Neutrophil (primary cell): ENCODE measurements around the gene PLA2G6.
"Not testable (repeated sequence)": the region's sequence is repeated elsewhere in the genome, so short reads cannot be mapped to it uniquely, and the experiment has no call there.

Source experiments
- H3K27ac ChIP-seq: fragments of 200-600 bp; sonication (generic); 2 replicates; pipeline ENCODE4 v1.5.1; 2016; ENCODE audit warnings: mild to moderate bottlenecking, moderate library complexity
- H3K27me3 ChIP-seq: fragments of 200-600 bp; sonication (generic); 2 replicates; pipeline ENCODE4 v1.6.0; 2016; ENCODE audit warnings: mild to moderate bottlenecking
- H3K36me3 ChIP-seq: fragments of 200-600 bp; sonication (generic); 2 replicates; pipeline ENCODE4 v1.5.1; 2017
- H3K4me1 ChIP-seq, 2 experiments: fragments of 200-600 bp in 1 of 2; sonication (generic) in 1 of 2; 1 replicate in 1 of 2; 2 replicates in 1 of 2; pipeline versions ENCODE4 v1.5.1 to v1.6.1; 2013 to 2016; ENCODE audit warnings: low read depth in 1 of 2, low read length in 1 of 2, mild to moderate bottlenecking in 1 of 2, moderate library complexity in 1 of 2; ENCODE audit not compliant: control insufficient read depth in 1 of 2, insufficient read depth in 1 of 2
- H3K4me3 ChIP-seq, 2 experiments: fragments of 200-600 bp in 1 of 2; sonication (generic) in 1 of 2; 1 replicate in 1 of 2; 2 replicates in 1 of 2; pipeline ENCODE4 v1.5.1; 2013 to 2016; ENCODE audit warnings: low read depth in 1 of 2, low read length in 1 of 2, mild to moderate bottlenecking in 1 of 2, moderate library complexity in 1 of 2
- H3K9me3 ChIP-seq: fragments of 200-600 bp; sonication (generic); 2 replicates; pipeline ENCODE4 v1.5.1; 2016
- TF ChIP-seq, protein P1 (sequence below): fragments of 200-600 bp; sonication (generic); IDR thresholded peaks from 2 replicates; pipeline ENCODE4 v1.5.1; 2016; ENCODE audit warnings: antibody characterized with exemption

The PLA2G6 gene

GRCh38 chr22:38080850-38081635, 100.6 kb downstream of the PLA2G6 start:
- peaks cover 57% of the 10 kb centered on the region for H3K27me3 ChIP-seq
- no peak overlapping the region for H3K27ac ChIP-seq
- TF ChIP-seq, protein P1, sequence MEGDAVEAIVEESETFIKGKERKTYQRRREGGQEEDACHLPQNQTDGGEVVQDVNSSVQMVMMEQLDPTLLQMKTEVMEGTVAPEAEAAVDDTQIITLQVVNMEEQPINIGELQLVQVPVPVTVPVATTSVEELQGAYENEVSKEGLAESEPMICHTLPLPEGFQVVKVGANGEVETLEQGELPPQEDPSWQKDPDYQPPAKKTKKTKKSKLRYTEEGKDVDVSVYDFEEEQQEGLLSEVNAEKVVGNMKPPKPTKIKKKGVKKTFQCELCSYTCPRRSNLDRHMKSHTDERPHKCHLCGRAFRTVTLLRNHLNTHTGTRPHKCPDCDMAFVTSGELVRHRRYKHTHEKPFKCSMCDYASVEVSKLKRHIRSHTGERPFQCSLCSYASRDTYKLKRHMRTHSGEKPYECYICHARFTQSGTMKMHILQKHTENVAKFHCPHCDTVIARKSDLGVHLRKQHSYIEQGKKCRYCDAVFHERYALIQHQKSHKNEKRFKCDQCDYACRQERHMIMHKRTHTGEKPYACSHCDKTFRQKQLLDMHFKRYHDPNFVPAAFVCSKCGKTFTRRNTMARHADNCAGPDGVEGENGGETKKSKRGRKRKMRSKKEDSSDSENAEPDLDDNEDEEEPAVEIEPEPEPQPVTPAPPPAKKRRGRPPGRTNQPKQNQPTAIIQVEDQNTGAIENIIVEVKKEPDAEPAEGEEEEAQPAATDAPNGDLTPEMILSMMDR, result no peak
- H3K4me3 ChIP-seq, result no peak overlapping the region
- H3K4me1 ChIP-seq, result peaks cover 8% of the 10 kb centered on the region in 2 experiments
- H3K9me3 ChIP-seq, result no peaks in the 10 kb centered on the region
- peaks cover 10% of the 10 kb centered on the region for H3K36me3 ChIP-seq

GRCh38 chr22:38080474-38080849, 101.2 kb downstream of the PLA2G6 start:
- no peaks in the 10 kb centered on the region for H3K9me3 ChIP-seq
- no peak overlapping the region for H3K27ac ChIP-seq
- H3K4me1 ChIP-seq, result peaks cover 8% of the 10 kb centered on the region in 2 experiments
- peaks cover 16% of the 10 kb centered on the region for H3K36me3 ChIP-seq
- peaks cover 57% of the 10 kb centered on the region for H3K27me3 ChIP-seq
- TF ChIP-seq, protein P1, result no peak
- no peak overlapping the region for H3K4me3 ChIP-seq

DNA sequence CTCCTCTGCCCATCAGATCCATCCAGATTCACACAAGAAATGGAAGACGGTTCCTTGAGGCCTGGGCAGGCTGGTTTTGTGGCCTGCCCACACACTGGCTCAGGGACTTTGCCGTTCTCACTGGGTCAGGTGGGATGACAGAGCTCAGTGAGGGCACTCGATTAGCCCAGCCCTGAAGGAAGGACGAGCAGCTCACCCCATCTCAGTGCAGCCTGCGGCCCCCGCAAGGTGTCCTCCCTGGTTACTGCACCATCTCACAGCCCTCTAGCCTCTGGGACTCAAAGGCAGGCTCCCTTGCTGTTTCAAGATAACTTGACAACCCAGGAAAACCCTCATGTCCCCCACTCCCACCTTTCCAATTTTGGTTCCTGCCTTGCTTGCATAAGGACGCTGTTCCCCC, 101.8 kb downstream of the PLA2G6 start:
- Histone ChIP-seq H3K27me3 (peaks cover 55% of the 10 kb centered on the region), H3K9me3 (no peaks in the 10 kb centered on the region), H3K36me3 (peaks cover 22% of the 10 kb centered on the region), H3K4me1 (peaks cover 8% of the 10 kb centered on the region in 2 experiments), H3K4me3 (no peak overlapping the region), H3K27ac (no peak overlapping the region)
- TF ChIP-seq, protein P1, result no peak

DNA sequence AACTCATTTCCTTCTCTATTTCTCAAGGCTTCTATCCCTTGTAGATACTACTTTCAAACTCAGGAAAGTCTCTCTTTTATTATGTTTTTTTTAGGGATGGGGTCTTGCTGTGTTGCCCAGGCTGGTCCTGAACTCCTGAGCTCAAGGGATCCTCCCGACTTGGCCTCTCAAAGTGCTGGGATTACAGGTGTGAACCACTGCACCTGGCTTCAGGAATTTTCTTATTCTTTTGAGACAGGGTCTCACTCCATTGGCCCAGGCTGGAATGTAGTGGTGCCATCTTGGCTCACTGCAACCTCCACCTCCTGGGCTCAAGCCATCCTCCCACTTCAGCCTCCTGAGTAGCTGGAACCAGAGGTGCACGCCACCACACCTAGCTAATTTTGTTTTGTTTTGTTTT, 102.4 kb downstream of the PLA2G6 start:
- not testable (repeated sequence) for H3K9me3 ChIP-seq, H3K4me1 ChIP-seq, H3K4me3 ChIP-seq, H3K27ac ChIP-seq
- Histone ChIP-seq H3K36me3 (peaks cover 28% of the 10 kb centered on the region), H3K27me3 (peaks cover 50% of the 10 kb centered on the region)

DNA sequence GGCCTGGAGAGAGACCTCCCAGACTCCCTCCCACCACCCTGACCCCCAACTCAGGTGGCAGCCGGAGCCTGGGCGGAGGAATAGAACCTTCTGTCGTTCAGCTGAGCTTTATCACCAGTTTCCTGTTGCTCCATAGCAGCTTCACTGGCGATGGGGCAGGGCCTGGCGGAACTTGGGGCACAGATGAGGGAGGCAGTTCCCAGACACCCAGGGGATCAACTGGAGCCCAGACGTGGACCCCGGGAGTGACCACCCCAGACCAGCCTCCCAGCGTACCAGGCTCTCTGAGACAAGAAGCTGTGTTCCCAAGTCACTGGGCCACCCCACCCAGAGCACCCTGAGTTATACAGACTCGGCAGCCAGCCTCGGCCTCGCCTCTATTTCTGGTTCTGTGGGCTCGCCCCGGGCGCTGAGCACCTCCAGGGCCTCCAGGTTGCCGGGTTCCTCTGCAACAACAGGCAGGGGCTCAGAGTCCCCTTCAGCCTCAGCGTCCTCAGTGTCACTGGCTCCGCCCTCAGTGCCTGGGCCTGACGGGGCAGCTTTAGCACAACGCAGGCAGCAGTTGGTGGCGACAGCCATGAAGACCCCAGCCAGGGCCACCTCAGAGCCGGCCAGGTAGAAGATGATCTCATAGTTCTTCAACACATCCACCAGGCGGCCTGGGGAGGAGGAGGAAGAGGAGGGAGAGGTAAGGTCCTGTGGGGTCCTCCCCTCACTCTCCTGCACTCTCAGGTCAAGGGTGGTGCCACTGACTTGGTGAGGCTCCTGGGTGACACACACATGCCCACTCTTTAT, 103.4 kb downstream of the PLA2G6 start:
- H3K36me3 ChIP-seq, result peaks cover 38% of the 10 kb centered on the region
- no peak overlapping the region for H3K27ac ChIP-seq
- H3K4me1 ChIP-seq, result peaks cover 8% of the 10 kb centered on the region in 2 experiments
- peaks cover 40% of the 10 kb centered on the region for H3K27me3 ChIP-seq
- H3K4me3 ChIP-seq, result no peak overlapping the region
- TF ChIP-seq, protein P1, result no peak
- no peaks in the 10 kb centered on the region for H3K9me3 ChIP-seq

GRCh38 chr22:38077595-38077994, 104.0 kb downstream of the PLA2G6 start:
- peaks cover 44% of the 10 kb centered on the region for H3K36me3 ChIP-seq
- no peaks in the 10 kb centered on the region for H3K9me3 ChIP-seq
- H3K27ac ChIP-seq, result no peak overlapping the region
- TF ChIP-seq, protein P1, result no peak
- H3K4me3 ChIP-seq, result no peak overlapping the region
- peaks cover 8% of the 10 kb centered on the region in 2 experiments for H3K4me1 ChIP-seq
- H3K27me3 ChIP-seq, result peaks cover 33% of the 10 kb centered on the region
